GM23338 (cell line): ENCODE measurements around the gene PARP11. TPM values are rescaled to one million over a fixed set of nuclear protein-coding genes. Genes with fewer than 3 reads are reported as not detected.

Source experiments
- ATAC-seq: fragments of 200-7000 bp; cut with Tn5 transposase; 3 replicates; pipeline ENCODE4 v1.9.1; 2020
- DNase-seq: peaks from one replicate; pipeline ENCODE4 v3.0.0-alpha.2; 2015; ENCODE audit warnings: low spot score
- H2AFZ ChIP-seq: fragments of 200-600 bp; sonication (generic); 2 replicates; pipeline ENCODE4 v1.8.0; 2016; ENCODE audit warnings: antibody characterized with exemption, mild to moderate bottlenecking, moderate library complexity
- H3F3A ChIP-seq: fragments of 200-600 bp; sonication (generic); replicated peaks from 2 replicates; pipeline ENCODE4 v1.8.0; 2017; ENCODE audit warnings: antibody characterized with exemption, mixed run types, low read depth
- H3K27ac ChIP-seq: fragments of 200-600 bp; sonication (generic); 2 replicates; pipeline ENCODE4 v1.6.1; 2016; ENCODE audit warnings: low read depth
- H3K27me3 ChIP-seq: fragments of 200-600 bp; sonication (generic); 2 replicates; pipeline ENCODE4 v1.8.0; 2016; ENCODE audit warnings: mild to moderate bottlenecking, mixed run types, moderate library complexity; ENCODE audit not compliant: insufficient read depth
- H3K36me3 ChIP-seq: fragments of 200-600 bp; sonication (generic); 2 replicates; pipeline ENCODE4 v1.8.0; 2016; ENCODE audit warnings: mild to moderate bottlenecking; ENCODE audit not compliant: insufficient read depth
- H3K4me1 ChIP-seq: fragments of 200-600 bp; sonication (generic); 2 replicates; pipeline ENCODE4 v1.8.0; 2016; ENCODE audit warnings: mild to moderate bottlenecking, moderate library complexity; ENCODE audit not compliant: insufficient read depth
- H3K4me2 ChIP-seq: fragments of 200-600 bp; sonication (generic); 2 replicates; pipeline ENCODE4 v1.7.1; 2017; ENCODE audit warnings: mixed run types
- H3K4me3 ChIP-seq: fragments of 200-600 bp; sonication (generic); 2 replicates; pipeline ENCODE4 v1.6.1; 2016; ENCODE audit warnings: mixed run types
- H3K79me2 ChIP-seq: fragments of 200-600 bp; sonication (generic); replicated peaks from 2 replicates; pipeline ENCODE4 v1.8.0; 2017; ENCODE audit warnings: mild to moderate bottlenecking; ENCODE audit not compliant: insufficient read depth
- H3K9me2 ChIP-seq: fragments of 200-600 bp; sonication (generic); 2 replicates; pipeline ENCODE4 v1.8.0; 2017; ENCODE audit not compliant: insufficient read depth
- H4K20me1 ChIP-seq: fragments of 200-600 bp; sonication (generic); replicated peaks from 2 replicates; pipeline ENCODE4 v1.8.0; 2017; ENCODE audit warnings: mild to moderate bottlenecking; ENCODE audit not compliant: insufficient read depth
- H3K27ac Mint-ChIP-seq: 2 replicates; pipeline ENCODE4 v1.8.0; 2020; ENCODE audit warnings: inconsistent platforms, mild to moderate bottlenecking, moderate library complexity, mixed read lengths
- H3K27me3 Mint-ChIP-seq: 3 replicates; pipeline ENCODE4 v1.8.0; 2022; ENCODE audit warnings: low read depth, mild to moderate bottlenecking, moderate library complexity, mixed read lengths, inconsistent platforms; ENCODE audit not compliant: insufficient read depth, poor library complexity
- H3K36me3 Mint-ChIP-seq: 3 replicates; pipeline ENCODE4 v1.8.0; 2021; ENCODE audit warnings: low read depth, mild to moderate bottlenecking, inconsistent platforms, moderate library complexity, mixed read lengths
- H3K4me1 Mint-ChIP-seq: 3 replicates; pipeline ENCODE4 v1.8.0; 2020; ENCODE audit warnings: mild to moderate bottlenecking, inconsistent platforms, mixed read lengths
- H3K4me3 Mint-ChIP-seq: 3 replicates; pipeline ENCODE4 v1.8.0; 2021; ENCODE audit warnings: moderate library complexity, mild to moderate bottlenecking, inconsistent platforms, mixed read lengths
- H3K9me3 Mint-ChIP-seq: 3 replicates; pipeline ENCODE4 v1.8.0; 2020; ENCODE audit warnings: moderate library complexity, mild to moderate bottlenecking, inconsistent platforms, mixed read lengths
- CTCF ChIP-seq, 2 experiments: fragments of 200-600 bp in 1 of 2; sonication (generic) in 1 of 2; conservative IDR thresholded peaks; 2 replicates each; pipeline versions ENCODE4 v1.5.1 to v1.6.1; 2016 to 2017; ENCODE audit warnings: antibody characterized with exemption in 2 of 2, low read depth in 2 of 2, mild to moderate bottlenecking in 2 of 2, moderate library complexity in 1 of 2
- ETS1 ChIP-seq: IDR thresholded peaks from 2 replicates; pipeline ENCODE4 v1.6.1; 2016; ENCODE audit warnings: antibody characterized with exemption
- POLR2AphosphoS5 ChIP-seq: IDR thresholded peaks from 2 replicates; pipeline ENCODE4 v1.6.1; 2016; ENCODE audit warnings: antibody characterized with exemption, low read depth
- REST ChIP-seq: IDR thresholded peaks from one replicate; pipeline ENCODE4 v1.6.1; 2018; ENCODE audit warnings: antibody characterized with exemption; ENCODE audit not compliant: unreplicated experiment
- STAT1 ChIP-seq: IDR thresholded peaks from one replicate; pipeline ENCODE4 v1.6.1; 2016; ENCODE audit warnings: antibody characterized with exemption; ENCODE audit not compliant: unreplicated experiment
- ZNF114 ChIP-seq: fragments of 250-450 bp; sonication (Bioruptor Pico); IDR thresholded peaks from 2 replicates; pipeline ENCODE4 v1.5.0; 2020; ENCODE audit warnings: mild to moderate bottlenecking, moderate library complexity
- ZNF331 ChIP-seq: fragments of 250-450 bp; sonication (Bioruptor Pico); IDR thresholded peaks from 2 replicates; pipeline ENCODE4 v1.5.0; 2020; ENCODE audit warnings: low read depth, mild to moderate bottlenecking, moderate library complexity
- ZNF462 ChIP-seq: fragments of 250-450 bp; sonication (Bioruptor Pico); IDR thresholded peaks from 2 replicates; pipeline ENCODE4 v1.5.0; 2020; ENCODE audit warnings: mild to moderate bottlenecking, moderate library complexity
- polyA plus RNA-seq: library from polyadenylated mRNA; unstranded; fragments of >200 nt; fragmentation: Nextera tagmentation; extraction: Ambion mirVana; gene quantifications from 2 replicates; pipeline ENCODE4 v1.2.1, GENCODE V29; 2016
- total RNA-seq: library from RNA; depleted of rRNA; stranded (reverse); fragments of >200 nt; shearing (Covaris generic); gene quantifications from 2 replicates; pipeline ENCODE4 v1.2.3, GENCODE V29; 2014

The PARP11 gene
- total and polyA plus RNA-seq, 2 experiments from 2014 or later = 4.8 to 11.5 TPM

GRCh38 chr12:3920351-3921150 is 47.4 kb upstream of the PARP11 start (continued):
- TF ChIP-seq ZNF462 = no peak
- no peak for TF ChIP-seq POLR2AphosphoS5
- no peak for TF ChIP-seq ZNF331 (CRISPR knock-in tag)

GRCh38 chr12:3913278-3913677 is 40.1 kb upstream of the PARP11 start:
- Histone ChIP-seq H3K27ac (no peak overlapping the region), H3K4me2 (no peak overlapping the region)
- H3K27ac Mint-ChIP-seq = no peak overlapping the region
- TF ChIP-seq ZNF331 (CRISPR knock-in tag) = no peak
- TF ChIP-seq ETS1 = no peak
- TF ChIP-seq REST = no peak
- no peak for TF ChIP-seq CTCF (conservative IDR thresholded peaks at IDR 0.05; ENCODE audit: low read depth in 2 of 2)
- no peak for TF ChIP-seq ZNF114 (CRISPR knock-in tag)
- TF ChIP-seq STAT1 = no peak

More at GRCh38 chr12:3913278-3913677, 40.1 kb upstream of the PARP11 start:
- H2AFZ ChIP-seq = no peak overlapping the region
- no peaks in the 10 kb centered on the region for H3F3A ChIP-seq
- peaks cover 10% of the 10 kb centered on the region; the same call in 1 of the 2 replicates for H3K4me1 ChIP-seq
- peaks cover 5% of the 10 kb centered on the region for H3K9me2 ChIP-seq
- DNase-seq = peak; percentile 14
- H3K9me3 Mint-ChIP-seq = peaks cover 15% of the 10 kb centered on the region
- H3K27me3 Mint-ChIP-seq = peaks cover 4% of the 10 kb centered on the region
- peaks cover 6% of the 10 kb centered on the region for H3K36me3 Mint-ChIP-seq
- no peak overlapping the region for H3K4me3 ChIP-seq
- no peaks in the 10 kb centered on the region for H3K79me2 ChIP-seq
- no peaks in the 10 kb centered on the region for H3K36me3 ChIP-seq
- no peaks in the 10 kb centered on the region for H3K27me3 ChIP-seq
- H3K4me3 Mint-ChIP-seq = no peak overlapping the region
- no peaks in the 10 kb centered on the region for H4K20me1 ChIP-seq
- H3K4me1 Mint-ChIP-seq = peaks cover 14% of the 10 kb centered on the region
- peak; percentile 61; the same call in 2 of the 3 replicates for ATAC-seq
